GM23338 (cell line): ENCODE results near the gene FLRT2. TPM values are rescaled to one million over a fixed set of nuclear protein-coding genes. Genes with fewer than 3 reads are reported as not detected.

Experiments
- ATAC-seq: fragments of 200-7000 bp; cut with Tn5 transposase; 3 replicates; pipeline ENCODE4 v1.9.1; 2020
- DNase-seq: peaks from one replicate; pipeline ENCODE4 v3.0.0-alpha.2; 2015; ENCODE audit warnings: low spot score
- H2AFZ ChIP-seq: fragments of 200-600 bp; sonication (generic); 2 replicates; pipeline ENCODE4 v1.8.0; 2016; ENCODE audit warnings: antibody characterized with exemption, mild to moderate bottlenecking, moderate library complexity
- H3F3A ChIP-seq: fragments of 200-600 bp; sonication (generic); replicated peaks from 2 replicates; pipeline ENCODE4 v1.8.0; 2017; ENCODE audit warnings: antibody characterized with exemption, mixed run types, low read depth
- H3K27ac ChIP-seq: fragments of 200-600 bp; sonication (generic); 2 replicates; pipeline ENCODE4 v1.6.1; 2016; ENCODE audit warnings: low read depth
- H3K27me3 ChIP-seq: fragments of 200-600 bp; sonication (generic); 2 replicates; pipeline ENCODE4 v1.8.0; 2016; ENCODE audit warnings: mild to moderate bottlenecking, mixed run types, moderate library complexity; ENCODE audit not compliant: insufficient read depth
- H3K36me3 ChIP-seq: fragments of 200-600 bp; sonication (generic); 2 replicates; pipeline ENCODE4 v1.8.0; 2016; ENCODE audit warnings: mild to moderate bottlenecking; ENCODE audit not compliant: insufficient read depth
- H3K4me1 ChIP-seq: fragments of 200-600 bp; sonication (generic); 2 replicates; pipeline ENCODE4 v1.8.0; 2016; ENCODE audit warnings: mild to moderate bottlenecking, moderate library complexity; ENCODE audit not compliant: insufficient read depth
- H3K4me2 ChIP-seq: fragments of 200-600 bp; sonication (generic); 2 replicates; pipeline ENCODE4 v1.7.1; 2017; ENCODE audit warnings: mixed run types
- H3K4me3 ChIP-seq: fragments of 200-600 bp; sonication (generic); 2 replicates; pipeline ENCODE4 v1.6.1; 2016; ENCODE audit warnings: mixed run types
- H3K79me2 ChIP-seq: fragments of 200-600 bp; sonication (generic); replicated peaks from 2 replicates; pipeline ENCODE4 v1.8.0; 2017; ENCODE audit warnings: mild to moderate bottlenecking; ENCODE audit not compliant: insufficient read depth
- H3K9me2 ChIP-seq: fragments of 200-600 bp; sonication (generic); 2 replicates; pipeline ENCODE4 v1.8.0; 2017; ENCODE audit not compliant: insufficient read depth
- H4K20me1 ChIP-seq: fragments of 200-600 bp; sonication (generic); replicated peaks from 2 replicates; pipeline ENCODE4 v1.8.0; 2017; ENCODE audit warnings: mild to moderate bottlenecking; ENCODE audit not compliant: insufficient read depth
- H3K27ac Mint-ChIP-seq: 2 replicates; pipeline ENCODE4 v1.8.0; 2020; ENCODE audit warnings: inconsistent platforms, mild to moderate bottlenecking, moderate library complexity, mixed read lengths
- H3K27me3 Mint-ChIP-seq: 3 replicates; pipeline ENCODE4 v1.8.0; 2022; ENCODE audit warnings: low read depth, mild to moderate bottlenecking, moderate library complexity, mixed read lengths, inconsistent platforms; ENCODE audit not compliant: insufficient read depth, poor library complexity
- H3K36me3 Mint-ChIP-seq: 3 replicates; pipeline ENCODE4 v1.8.0; 2021; ENCODE audit warnings: low read depth, mild to moderate bottlenecking, inconsistent platforms, moderate library complexity, mixed read lengths
- H3K4me1 Mint-ChIP-seq: 3 replicates; pipeline ENCODE4 v1.8.0; 2020; ENCODE audit warnings: mild to moderate bottlenecking, inconsistent platforms, mixed read lengths
- H3K4me3 Mint-ChIP-seq: 3 replicates; pipeline ENCODE4 v1.8.0; 2021; ENCODE audit warnings: moderate library complexity, mild to moderate bottlenecking, inconsistent platforms, mixed read lengths
- H3K9me3 Mint-ChIP-seq: 3 replicates; pipeline ENCODE4 v1.8.0; 2020; ENCODE audit warnings: moderate library complexity, mild to moderate bottlenecking, inconsistent platforms, mixed read lengths
- CREB1 ChIP-seq: fragments of 250-450 bp; sonication (Bioruptor Pico); IDR thresholded peaks from 2 replicates; pipeline ENCODE4 v1.5.0; 2020; ENCODE audit warnings: low read depth, mild to moderate bottlenecking, moderate library complexity
- EZH2 ChIP-seq: fragments of 200-600 bp; sonication (generic); IDR thresholded peaks from one replicate; pipeline ENCODE4 v1.8.0; 2017; ENCODE audit warnings: antibody characterized with exemption, mild to moderate bottlenecking, low read depth; ENCODE audit not compliant: unreplicated experiment
- EZH2phosphoT487 ChIP-seq: fragments of 200-600 bp; sonication (generic); IDR thresholded peaks from one replicate; pipeline ENCODE4 v1.8.1; 2018; ENCODE audit warnings: antibody characterized with exemption; ENCODE audit not compliant: unreplicated experiment
- JUNB ChIP-seq: IDR thresholded peaks from one replicate; pipeline ENCODE4 v1.6.1; 2016; ENCODE audit warnings: antibody characterized with exemption; ENCODE audit not compliant: unreplicated experiment
- NANOG ChIP-seq: IDR thresholded peaks from 2 replicates; pipeline ENCODE4 v1.6.1; 2016; ENCODE audit warnings: antibody characterized with exemption, borderline replicate concordance
- POLR2AphosphoS5 ChIP-seq: IDR thresholded peaks from 2 replicates; pipeline ENCODE4 v1.6.1; 2016; ENCODE audit warnings: antibody characterized with exemption, low read depth
- STAT1 ChIP-seq: IDR thresholded peaks from one replicate; pipeline ENCODE4 v1.6.1; 2016; ENCODE audit warnings: antibody characterized with exemption; ENCODE audit not compliant: unreplicated experiment
- ZNF114 ChIP-seq: fragments of 250-450 bp; sonication (Bioruptor Pico); IDR thresholded peaks from 2 replicates; pipeline ENCODE4 v1.5.0; 2020; ENCODE audit warnings: mild to moderate bottlenecking, moderate library complexity
- ZNF331 ChIP-seq: fragments of 250-450 bp; sonication (Bioruptor Pico); IDR thresholded peaks from 2 replicates; pipeline ENCODE4 v1.5.0; 2020; ENCODE audit warnings: low read depth, mild to moderate bottlenecking, moderate library complexity
- polyA plus RNA-seq: library from polyadenylated mRNA; unstranded; fragments of >200 nt; fragmentation: Nextera tagmentation; extraction: Ambion mirVana; gene quantifications from 2 replicates; pipeline ENCODE4 v1.2.1, GENCODE V29; 2016
- total RNA-seq: library from RNA; depleted of rRNA; stranded (reverse); fragments of >200 nt; shearing (Covaris generic); gene quantifications from 2 replicates; pipeline ENCODE4 v1.2.3, GENCODE V29; 2014
- TF ChIP-seq, protein P1 (sequence below): IDR thresholded peaks from one replicate; pipeline ENCODE4 v1.6.1; 2018; ENCODE audit warnings: antibody characterized with exemption; ENCODE audit not compliant: unreplicated experiment
- TF ChIP-seq, protein P2 (sequence below): fragments of 250-450 bp; sonication (Bioruptor Pico); IDR thresholded peaks from 2 replicates; pipeline ENCODE4 v1.5.0; 2020; ENCODE audit warnings: mild to moderate bottlenecking, moderate library complexity
- TF ChIP-seq, protein P3 (sequence below): IDR thresholded peaks from 2 replicates; pipeline ENCODE4 v1.6.1; 2016; ENCODE audit warnings: antibody characterized with exemption

The FLRT2 gene
- total and polyA plus RNA-seq, 2 experiments from 2014 or later: 4.3 to 7.4 TPM

- no peak overlapping the region for H3K27ac ChIP-seq
- H3K4me1 ChIP-seq: peaks cover 37% of the 10 kb centered on the region
- no peak overlapping the region for H2AFZ ChIP-seq
- H3K27me3 Mint-ChIP-seq: peaks cover 5% of the 10 kb centered on the region
- no peaks in the 10 kb centered on the region for H3K27me3 ChIP-seq
- H3K9me3 Mint-ChIP-seq: no peaks in the 10 kb centered on the region; the same call in 2 of the 3 replicates
- TF ChIP-seq, protein P1, sequence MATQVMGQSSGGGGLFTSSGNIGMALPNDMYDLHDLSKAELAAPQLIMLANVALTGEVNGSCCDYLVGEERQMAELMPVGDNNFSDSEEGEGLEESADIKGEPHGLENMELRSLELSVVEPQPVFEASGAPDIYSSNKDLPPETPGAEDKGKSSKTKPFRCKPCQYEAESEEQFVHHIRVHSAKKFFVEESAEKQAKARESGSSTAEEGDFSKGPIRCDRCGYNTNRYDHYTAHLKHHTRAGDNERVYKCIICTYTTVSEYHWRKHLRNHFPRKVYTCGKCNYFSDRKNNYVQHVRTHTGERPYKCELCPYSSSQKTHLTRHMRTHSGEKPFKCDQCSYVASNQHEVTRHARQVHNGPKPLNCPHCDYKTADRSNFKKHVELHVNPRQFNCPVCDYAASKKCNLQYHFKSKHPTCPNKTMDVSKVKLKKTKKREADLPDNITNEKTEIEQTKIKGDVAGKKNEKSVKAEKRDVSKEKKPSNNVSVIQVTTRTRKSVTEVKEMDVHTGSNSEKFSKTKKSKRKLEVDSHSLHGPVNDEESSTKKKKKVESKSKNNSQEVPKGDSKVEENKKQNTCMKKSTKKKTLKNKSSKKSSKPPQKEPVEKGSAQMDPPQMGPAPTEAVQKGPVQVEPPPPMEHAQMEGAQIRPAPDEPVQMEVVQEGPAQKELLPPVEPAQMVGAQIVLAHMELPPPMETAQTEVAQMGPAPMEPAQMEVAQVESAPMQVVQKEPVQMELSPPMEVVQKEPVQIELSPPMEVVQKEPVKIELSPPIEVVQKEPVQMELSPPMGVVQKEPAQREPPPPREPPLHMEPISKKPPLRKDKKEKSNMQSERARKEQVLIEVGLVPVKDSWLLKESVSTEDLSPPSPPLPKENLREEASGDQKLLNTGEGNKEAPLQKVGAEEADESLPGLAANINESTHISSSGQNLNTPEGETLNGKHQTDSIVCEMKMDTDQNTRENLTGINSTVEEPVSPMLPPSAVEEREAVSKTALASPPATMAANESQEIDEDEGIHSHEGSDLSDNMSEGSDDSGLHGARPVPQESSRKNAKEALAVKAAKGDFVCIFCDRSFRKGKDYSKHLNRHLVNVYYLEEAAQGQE: no peak
- TF ChIP-seq NANOG (no peak), POLR2AphosphoS5 (no peak), STAT1 (no peak), ZNF114 (CRISPR knock-in tag) (no peak), ZNF331 (CRISPR knock-in tag) (no peak), EZH2 (no peak), EZH2phosphoT487 (no peak), CREB1 (no peak), JUNB (no peak)
- TF ChIP-seq, protein P2, sequence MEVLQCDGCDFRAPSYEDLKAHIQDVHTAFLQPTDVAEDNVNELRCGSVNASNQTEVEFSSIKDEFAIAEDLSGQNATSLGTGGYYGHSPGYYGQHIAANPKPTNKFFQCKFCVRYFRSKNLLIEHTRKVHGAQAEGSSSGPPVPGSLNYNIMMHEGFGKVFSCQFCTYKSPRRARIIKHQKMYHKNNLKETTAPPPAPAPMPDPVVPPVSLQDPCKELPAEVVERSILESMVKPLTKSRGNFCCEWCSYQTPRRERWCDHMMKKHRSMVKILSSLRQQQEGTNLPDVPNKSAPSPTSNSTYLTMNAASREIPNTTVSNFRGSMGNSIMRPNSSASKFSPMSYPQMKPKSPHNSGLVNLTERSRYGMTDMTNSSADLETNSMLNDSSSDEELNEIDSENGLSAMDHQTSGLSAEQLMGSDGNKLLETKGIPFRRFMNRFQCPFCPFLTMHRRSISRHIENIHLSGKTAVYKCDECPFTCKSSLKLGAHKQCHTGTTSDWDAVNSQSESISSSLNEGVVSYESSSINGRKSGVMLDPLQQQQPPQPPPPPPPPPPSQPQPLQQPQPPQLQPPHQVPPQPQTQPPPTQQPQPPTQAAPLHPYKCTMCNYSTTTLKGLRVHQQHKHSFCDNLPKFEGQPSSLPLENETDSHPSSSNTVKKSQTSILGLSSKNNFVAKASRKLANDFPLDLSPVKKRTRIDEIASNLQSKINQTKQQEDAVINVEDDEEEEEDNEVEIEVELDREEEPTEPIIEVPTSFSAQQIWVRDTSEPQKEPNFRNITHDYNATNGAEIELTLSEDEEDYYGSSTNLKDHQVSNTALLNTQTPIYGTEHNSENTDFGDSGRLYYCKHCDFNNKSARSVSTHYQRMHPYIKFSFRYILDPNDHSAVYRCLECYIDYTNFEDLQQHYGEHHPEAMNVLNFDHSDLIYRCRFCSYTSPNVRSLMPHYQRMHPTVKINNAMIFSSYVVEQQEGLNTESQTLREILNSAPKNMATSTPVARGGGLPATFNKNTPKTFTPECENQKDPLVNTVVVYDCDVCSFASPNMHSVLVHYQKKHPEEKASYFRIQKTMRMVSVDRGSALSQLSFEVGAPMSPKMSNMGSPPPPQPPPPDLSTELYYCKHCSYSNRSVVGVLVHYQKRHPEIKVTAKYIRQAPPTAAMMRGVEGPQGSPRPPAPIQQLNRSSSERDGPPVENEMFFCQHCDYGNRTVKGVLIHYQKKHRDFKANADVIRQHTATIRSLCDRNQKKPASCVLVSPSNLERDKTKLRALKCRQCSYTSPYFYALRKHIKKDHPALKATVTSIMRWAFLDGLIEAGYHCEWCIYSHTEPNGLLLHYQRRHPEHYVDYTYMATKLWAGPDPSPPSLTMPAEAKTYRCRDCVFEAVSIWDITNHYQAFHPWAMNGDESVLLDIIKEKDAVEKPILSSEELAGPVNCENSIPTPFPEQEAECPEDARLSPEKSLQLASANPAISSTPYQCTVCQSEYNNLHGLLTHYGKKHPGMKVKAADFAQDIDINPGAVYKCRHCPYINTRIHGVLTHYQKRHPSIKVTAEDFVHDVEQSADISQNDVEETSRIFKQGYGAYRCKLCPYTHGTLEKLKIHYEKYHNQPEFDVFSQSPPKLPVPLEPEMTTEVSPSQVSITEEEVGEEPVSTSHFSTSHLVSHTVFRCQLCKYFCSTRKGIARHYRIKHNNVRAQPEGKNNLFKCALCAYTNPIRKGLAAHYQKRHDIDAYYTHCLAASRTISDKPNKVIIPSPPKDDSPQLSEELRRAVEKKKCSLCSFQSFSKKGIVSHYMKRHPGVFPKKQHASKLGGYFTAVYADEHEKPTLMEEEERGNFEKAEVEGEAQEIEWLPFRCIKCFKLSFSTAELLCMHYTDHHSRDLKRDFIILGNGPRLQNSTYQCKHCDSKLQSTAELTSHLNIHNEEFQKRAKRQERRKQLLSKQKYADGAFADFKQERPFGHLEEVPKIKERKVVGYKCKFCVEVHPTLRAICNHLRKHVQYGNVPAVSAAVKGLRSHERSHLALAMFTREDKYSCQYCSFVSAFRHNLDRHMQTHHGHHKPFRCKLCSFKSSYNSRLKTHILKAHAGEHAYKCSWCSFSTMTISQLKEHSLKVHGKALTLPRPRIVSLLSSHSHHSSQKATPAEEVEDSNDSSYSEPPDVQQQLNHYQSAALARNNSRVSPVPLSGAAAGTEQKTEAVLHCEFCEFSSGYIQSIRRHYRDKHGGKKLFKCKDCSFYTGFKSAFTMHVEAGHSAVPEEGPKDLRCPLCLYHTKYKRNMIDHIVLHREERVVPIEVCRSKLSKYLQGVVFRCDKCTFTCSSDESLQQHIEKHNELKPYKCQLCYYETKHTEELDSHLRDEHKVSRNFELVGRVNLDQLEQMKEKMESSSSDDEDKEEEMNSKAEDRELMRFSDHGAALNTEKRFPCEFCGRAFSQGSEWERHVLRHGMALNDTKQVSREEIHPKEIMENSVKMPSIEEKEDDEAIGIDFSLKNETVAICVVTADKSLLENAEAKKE (CRISPR knock-in tag): no peak
- TF ChIP-seq, protein P3, sequence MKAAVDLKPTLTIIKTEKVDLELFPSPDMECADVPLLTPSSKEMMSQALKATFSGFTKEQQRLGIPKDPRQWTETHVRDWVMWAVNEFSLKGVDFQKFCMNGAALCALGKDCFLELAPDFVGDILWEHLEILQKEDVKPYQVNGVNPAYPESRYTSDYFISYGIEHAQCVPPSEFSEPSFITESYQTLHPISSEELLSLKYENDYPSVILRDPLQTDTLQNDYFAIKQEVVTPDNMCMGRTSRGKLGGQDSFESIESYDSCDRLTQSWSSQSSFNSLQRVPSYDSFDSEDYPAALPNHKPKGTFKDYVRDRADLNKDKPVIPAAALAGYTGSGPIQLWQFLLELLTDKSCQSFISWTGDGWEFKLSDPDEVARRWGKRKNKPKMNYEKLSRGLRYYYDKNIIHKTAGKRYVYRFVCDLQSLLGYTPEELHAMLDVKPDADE: no peak
- H3K27ac Mint-ChIP-seq: no peak overlapping the region
- no peak overlapping the region for H3K4me2 ChIP-seq
- H3K4me3 ChIP-seq: no peak overlapping the region
- H3K4me1 Mint-ChIP-seq: peaks cover 40% of the 10 kb centered on the region
- DNase-seq: no peak
- no peak for ATAC-seq
- H3K4me3 Mint-ChIP-seq: no peak overlapping the region
- H3F3A ChIP-seq: no peaks in the 10 kb centered on the region
- H3K79me2 ChIP-seq: 0 out of 2 replicates have a peak, but pooled peaks cover 3% of the 10 kb centered on the region
- no peaks in the 10 kb centered on the region for H3K36me3 ChIP-seq
- H3K36me3 Mint-ChIP-seq: no peaks in the 10 kb centered on the region
- no peaks in the 10 kb centered on the region for H3K9me2 ChIP-seq
- no peaks in the 10 kb centered on the region for H4K20me1 ChIP-seq
Observed at GRCh38 chr14:85579942-85580341, 50.0 kb downstream of the FLRT2 start.
